GM18909 (cell line): ENCODE measurements around the gene TNFSF10.

Source experiments
- ATAC-seq: cut with Tn5 transposase; IDR thresholded peaks from one replicate; pipeline ENCODE4 v1.9.1; 2021; ENCODE audit warnings: mild to moderate bottlenecking; ENCODE audit not compliant: unreplicated experiment, poor library complexity

The TNFSF10 gene

DNA sequence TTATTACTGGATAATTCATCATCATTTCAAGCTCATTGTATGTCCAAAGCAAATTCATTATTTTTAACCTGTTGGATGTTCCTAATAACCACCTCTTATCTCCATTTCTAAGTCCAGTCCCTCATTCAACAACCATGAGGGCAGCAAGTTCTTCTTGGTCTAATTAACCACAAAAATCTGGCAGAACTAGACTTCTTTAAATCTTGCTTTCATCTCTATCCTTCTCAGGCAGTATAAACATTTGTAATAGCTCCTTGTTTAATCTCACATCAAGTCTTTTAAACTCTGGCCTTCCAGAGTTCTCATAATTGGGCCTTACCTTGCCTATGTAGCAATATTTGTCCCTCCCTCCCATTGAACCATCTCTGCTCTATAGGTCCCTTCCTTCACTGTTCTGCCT lies 57.9 kb downstream of the TNFSF10 start:
- no peak for ATAC-seq

DNA sequence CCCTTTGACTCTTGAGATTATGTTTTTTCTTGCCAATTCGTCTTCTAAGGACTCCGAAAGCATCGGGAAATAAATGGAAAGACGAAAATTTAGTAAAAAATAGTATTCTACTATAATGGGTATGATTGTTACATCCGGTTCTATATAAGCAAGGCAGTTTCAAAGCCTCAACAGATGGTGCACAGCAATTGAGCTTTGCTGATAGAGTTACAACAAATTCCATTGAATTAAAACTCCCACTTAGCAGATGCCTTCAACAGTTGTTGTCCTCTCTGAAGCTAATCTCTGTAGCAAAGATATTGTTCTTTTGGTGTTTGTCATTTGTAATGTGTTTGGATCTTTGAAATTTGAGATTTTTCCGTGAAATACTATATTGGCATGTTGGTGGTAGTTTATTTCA lies 58.9 kb downstream of the TNFSF10 start:
- ATAC-seq = no peak

GRCh38 chr3:172461530-172462138 lies 61.6 kb downstream of the TNFSF10 start:
- ATAC-seq = peak; percentile 66

DNA sequence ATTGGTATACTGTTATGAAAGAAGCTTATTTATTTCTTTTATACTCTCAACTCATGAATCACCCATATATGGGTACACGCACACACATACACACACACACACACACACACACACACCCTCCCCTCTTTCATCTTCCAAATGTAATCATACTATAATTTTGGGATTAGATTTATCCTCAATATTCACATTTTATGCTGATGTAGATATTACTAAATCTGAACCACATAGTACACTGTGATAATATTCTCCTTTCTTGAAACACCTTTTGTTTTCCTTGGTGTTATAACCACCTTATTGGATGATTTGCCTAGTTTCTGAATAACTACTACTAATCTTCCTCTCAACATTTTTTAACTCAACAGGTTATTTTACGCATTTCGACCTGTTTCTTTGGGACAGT lies 66.8 kb downstream of the TNFSF10 start:
- ATAC-seq = no peak
